Esophagus muscularis mucosa (tissue), 4 donors: ENCODE measurements around the gene LRTM2. TPM values are rescaled to one million over a fixed set of nuclear protein-coding genes. Genes with fewer than 3 reads are reported as not detected.

ENCODE experiments used
- DNase-seq: peaks from one replicate; pipeline ENCODE4 v3.0.0-alpha.2; 2017; ENCODE audit errors: extremely low spot score
- H3K27ac ChIP-seq, 4 donors: fragments of 200-600 bp; sonication (generic); replicated peaks in 1 of 4; 1 replicate in 3 of 4; 2 replicates in 1 of 4; pipeline ENCODE4 v1.5.1; 2016 to 2019; ENCODE audit warnings: mild to moderate bottlenecking in 1 of 4
- H3K27me3 ChIP-seq, 4 donors: fragments of 200-600 bp; sonication (generic); one replicate each; pipeline versions ENCODE4 v1.5.1 to v1.6.0; 2016 to 2019
- H3K36me3 ChIP-seq, 4 donors: fragments of 200-600 bp; sonication (generic); one replicate each; pipeline ENCODE4 v1.5.1; 2016 to 2019
- H3K4me1 ChIP-seq, 4 donors: fragments of 200-600 bp; sonication (generic); one replicate each; pipeline ENCODE4 v1.5.1; 2016 to 2019
- H3K4me3 ChIP-seq, 4 donors: fragments of 200-600 bp; sonication (generic); 1 replicate in 2 of 4; 2 replicates in 2 of 4; pipeline ENCODE4 v1.5.1; 2016 to 2019; ENCODE audit warnings: mild to moderate bottlenecking in 4 of 4, moderate library complexity in 1 of 4
- H3K9me3 ChIP-seq, 4 donors: fragments of 200-600 bp; sonication (generic); 1 replicate in 3 of 4; 2 replicates in 1 of 4; pipeline ENCODE4 v1.5.1; 2016 to 2019
- CTCF ChIP-seq, 3 experiments: fragments of 200-600 bp in 2 of 3; fragments of 450-650 bp in 1 of 3; sonication (generic) in 2 of 3; IDR thresholded peaks; one replicate each; pipeline ENCODE4 v1.5.1; 2017 to 2019; ENCODE audit warnings: antibody characterized with exemption in 3 of 3, mild to moderate bottlenecking in 2 of 3, moderate library complexity in 1 of 3
- EP300 ChIP-seq: sonication (generic); formaldehyde crosslinking; IDR thresholded peaks from one replicate; pipeline ENCODE4 v1.6.1; 2017; ENCODE audit warnings: antibody characterized with exemption
- POLR2A ChIP-seq: fragments of 450-650 bp; IDR thresholded peaks from one replicate; pipeline ENCODE4 v1.6.1; 2017; ENCODE audit warnings: antibody characterized with exemption, moderate library complexity, mild to moderate bottlenecking, low read depth
- POLR2AphosphoS5 ChIP-seq, 2 donors: sonication (generic); formaldehyde crosslinking; IDR thresholded peaks; one replicate each; pipeline ENCODE4 v1.6.1; 2017; ENCODE audit warnings: antibody characterized with exemption in 2 of 2
- WGBS: methylation state at CpG from one replicate; pipeline ENCODE4 v1.1.5; 2018; 5-methylcytosine and 5-hydroxymethylcytosine counted together
- intact Hi-C: fragments of 100-400 bp; cut with DNase I; formaldehyde crosslinking; loops from one replicate; pipeline ENCODE4 v1.15.1; 2023
- total RNA-seq, 4 donors: library from RNA; depleted of rRNA; stranded (reverse); fragments of >200 nt; gene quantifications; one replicate each; pipeline versions ENCODE4 v1.1.0 to v1.2.1, GENCODE V29; 2016

LRTM2 gene
- total RNA-seq, 4 donors from 2014 or later: 0.17 TPM; not detected in 3

DNA sequence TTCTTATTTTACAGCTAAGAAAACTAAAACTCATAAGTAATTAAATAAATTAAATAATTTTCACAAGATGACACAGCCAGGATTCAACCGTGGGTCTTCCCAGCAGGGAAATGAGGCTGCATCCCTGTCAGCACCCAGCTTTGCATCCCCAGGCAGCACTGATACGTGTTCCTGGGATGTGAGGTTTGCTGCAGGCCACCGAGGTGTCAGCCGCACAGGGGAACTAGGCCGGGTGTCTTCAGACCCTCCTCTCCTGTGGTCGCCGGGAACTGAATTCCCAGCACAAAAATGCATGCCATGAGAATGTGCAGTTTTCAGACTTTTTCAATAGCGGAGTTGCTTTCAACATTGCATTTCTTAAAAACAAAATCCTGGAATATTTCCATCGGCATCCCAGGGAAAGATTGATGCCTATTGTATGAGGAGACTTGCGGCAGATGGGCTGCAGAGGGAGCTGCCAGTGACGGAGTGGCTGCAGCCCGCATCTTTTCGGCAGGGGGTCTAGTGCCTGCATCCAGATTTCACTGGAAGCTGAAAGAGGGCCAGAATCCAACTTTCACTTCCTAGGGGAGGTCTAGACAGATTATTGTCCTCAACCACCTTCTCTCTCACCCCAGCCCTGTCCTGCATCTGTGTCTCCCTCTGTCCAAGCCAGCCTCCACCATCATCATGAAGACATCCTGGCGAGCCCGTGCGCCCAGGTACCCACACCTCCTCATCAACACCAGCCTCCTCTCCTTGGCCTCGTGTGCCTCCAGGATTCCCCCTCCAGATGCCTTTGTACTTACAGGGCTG is 12.6 kb downstream of the LRTM2 start:
- Histone ChIP-seq H3K4me1 (peaks cover 0 to 9% (median 0%) of the 10 kb centered on the region in 4 donors), H3K9me3 (no peaks in the 10 kb centered on the region), H3K27me3 (peaks cover 0 to 84% (median 5%) of the 10 kb centered on the region in 4 donors), H3K27ac (no peak overlapping the region), H3K4me3 (no peak overlapping the region), H3K36me3 (no peaks in the 10 kb centered on the region)
- intact Hi-C loops: no loop called here
- WGBS: 76% methylated on average over 17 of the region's 17 CpGs
- no peak for DNase-seq
- TF ChIP-seq POLR2AphosphoS5 (IDR thresholded peaks at IDR 0.05) (no peak), CTCF (IDR thresholded peaks at IDR 0.05) (no peak)

DNA sequence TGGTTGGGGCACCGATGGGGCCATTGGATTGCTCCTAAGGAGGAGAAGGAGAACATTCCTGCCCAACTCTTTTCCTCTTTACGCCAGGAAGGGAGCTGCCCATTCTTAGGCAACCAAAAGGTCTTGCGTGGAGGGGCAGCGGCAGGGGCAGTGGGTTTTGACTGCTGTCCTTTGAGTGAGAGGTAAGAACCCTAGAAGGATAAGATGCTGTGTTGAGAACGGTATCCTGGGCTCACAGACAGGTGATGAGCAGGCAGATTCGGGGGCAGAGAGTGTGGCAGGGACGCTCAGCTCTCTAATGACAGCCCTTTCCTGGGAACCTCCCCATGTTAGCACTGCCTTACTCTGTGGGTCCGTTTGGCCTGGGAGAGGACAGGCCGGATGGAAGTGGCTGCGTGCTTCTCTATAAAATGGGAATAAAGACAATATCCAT is 13.2 kb downstream of the LRTM2 start:
- no peak for DNase-seq
- Histone ChIP-seq H3K9me3 (no peaks in the 10 kb centered on the region), H3K36me3 (no peaks in the 10 kb centered on the region), H3K4me1 (peaks cover 0 to 9% (median 0%) of the 10 kb centered on the region in 4 donors), H3K4me3 (no peak overlapping the region), H3K27ac (no peak overlapping the region), H3K27me3 (peaks cover 0 to 78% (median 5%) of the 10 kb centered on the region in 4 donors)
- 82% methylated on average over 10 of the region's 10 CpGs for WGBS
- intact Hi-C loops: no loop called here
- TF ChIP-seq CTCF (IDR thresholded peaks at IDR 0.05) (no peak), POLR2A (no peak), EP300 (no peak), POLR2AphosphoS5 (IDR thresholded peaks at IDR 0.05) (no peak)

DNA sequence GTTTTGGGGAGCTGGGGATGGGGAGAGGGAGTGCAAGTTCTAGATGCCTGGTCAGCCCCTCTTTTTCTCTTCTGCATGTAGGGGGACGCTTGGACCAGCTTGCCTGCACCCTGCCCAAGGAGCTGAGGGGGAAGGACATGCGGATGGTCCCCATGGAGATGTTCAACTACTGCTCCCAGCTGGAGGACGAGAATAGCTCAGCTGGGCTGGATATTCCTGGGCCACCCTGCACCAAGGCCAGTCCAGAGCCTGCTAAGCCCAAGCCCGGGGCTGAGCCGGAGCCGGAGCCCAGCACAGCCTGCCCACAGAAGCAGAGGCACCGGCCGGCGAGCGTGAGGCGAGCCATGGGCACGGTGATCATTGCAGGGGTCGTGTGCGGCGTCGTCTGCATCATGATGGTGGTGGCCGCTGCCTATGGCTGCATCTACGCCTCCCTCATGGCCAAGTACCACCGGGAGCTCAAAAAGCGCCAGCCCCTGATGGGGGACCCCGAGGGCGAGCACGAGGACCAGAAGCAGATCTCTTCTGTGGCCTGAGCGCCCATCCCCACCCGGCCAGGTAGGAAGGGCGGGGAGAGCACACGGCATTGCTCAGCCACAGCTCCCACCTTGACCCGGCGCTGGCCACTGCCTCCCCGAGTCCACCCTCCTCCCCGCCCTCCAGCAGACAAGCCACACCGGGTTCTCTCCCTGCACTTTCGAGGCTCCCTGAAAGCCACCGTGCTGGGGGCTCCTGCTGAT is 14.0 kb downstream of the LRTM2 start:
- Histone ChIP-seq H3K27ac (no peak overlapping the region), H3K36me3 (no peaks in the 10 kb centered on the region), H3K4me1 (peaks cover 0 to 9% (median 0%) of the 10 kb centered on the region in 4 donors), H3K9me3 (no peaks in the 10 kb centered on the region), H3K4me3 (no peak overlapping the region), H3K27me3 (peaks cover 0 to 70% (median 5%) of the 10 kb centered on the region in 4 donors)
- intact Hi-C loops: no loop called here
- no peak for TF ChIP-seq EP300
- DNase-seq: no peak
- 79% methylated on average over 9 of the region's 34 CpGs for WGBS

GRCh38 chr12:1835211-1836131 is 15.1 kb downstream of the LRTM2 start:
- Histone ChIP-seq H3K4me3 (no peak overlapping the region), H3K27me3 (peaks cover 0 to 59% (median 5%) of the 10 kb centered on the region in 4 donors), H3K4me1 (peaks cover 0 to 9% (median 0%) of the 10 kb centered on the region in 4 donors), H3K36me3 (no peaks in the 10 kb centered on the region), H3K9me3 (no peaks in the 10 kb centered on the region), H3K27ac (no peak overlapping the region)
- WGBS: 88% methylated on average over 18 of the region's 22 CpGs
- intact Hi-C loops: loop anchor here (5.0 kb wide), 1 partner anchor 77 kb away; no protein-coding TSS in a partner anchor
- TF ChIP-seq POLR2AphosphoS5 (IDR thresholded peaks at IDR 0.05): no peak
- no peak for TF ChIP-seq POLR2A
- TF ChIP-seq CTCF (IDR thresholded peaks at IDR 0.05): no peak
- TF ChIP-seq EP300: no peak
- DNase-seq: no peak
